ENCODE data around the gene TMEM123. TPM values are rescaled to one million over a fixed set of nuclear protein-coding genes. Genes with fewer than 3 reads are reported as not detected.

The TMEM123 gene
- total and polyA plus RNA-seq, 2 of the 8 experiments (the other 6 are each of a cell fraction or from before 2014, with no cell fraction given): 75.5 to 80.1 TPM

DNA sequence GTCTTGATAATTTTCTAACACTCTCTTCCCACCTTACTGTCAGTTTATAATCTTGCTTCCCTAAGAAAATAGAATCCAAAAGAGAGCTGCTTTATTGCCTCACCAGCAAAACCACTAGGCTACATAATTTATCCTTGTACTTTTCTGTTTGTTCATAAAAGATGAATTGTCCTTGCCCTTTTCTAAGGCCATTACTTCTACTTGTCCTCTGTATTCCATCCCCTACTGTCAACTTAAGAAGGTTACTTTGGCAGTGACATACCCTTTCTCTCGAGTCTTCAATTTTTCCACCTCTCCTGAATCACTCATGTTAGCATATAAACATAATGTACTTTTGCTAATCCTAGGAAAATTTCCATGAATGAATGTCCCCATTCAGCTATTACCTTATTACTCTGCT lies 87.6 kb downstream of the TMEM123 start:
- H4K20me1 ChIP-seq (replicated peaks in 1 of 2; ENCODE audit: control insufficient read depth in 1 of 2, insufficient read depth in 2 of 2, low read length in 2 of 2): peaks cover 0 to 2% of the 10 kb centered on the region in 2 experiments
- H3K36me3 ChIP-seq (ENCODE audit: control insufficient read depth in 2 of 4, insufficient read depth in 4 of 4, low read length in 3 of 4): peaks cover 0 to 39% (median 10%) of the 10 kb centered on the region in 4 experiments; a peak in 7 of 8 replicates

More for the DNA sequence above, 87.6 kb downstream of the TMEM123 start:
- no peak overlapping the region for H4K91ac ChIP-seq (replicated peaks; ENCODE audit: insufficient read length, low read length)
- no peak overlapping the region for H3K4ac ChIP-seq (replicated peaks; ENCODE audit: insufficient read length, low read depth, low read length)
- no peak for TF ChIP-seq TAF7 (optimal IDR thresholded peaks at IDR 0.05; ENCODE audit: borderline replicate concordance, low read depth, low read length)
- no peak for TF ChIP-seq RFX5 (IDR thresholded peaks at IDR 0.05; ENCODE audit: borderline replicate concordance, low read depth, low read length)
- TF ChIP-seq CTBP2 (IDR thresholded peaks at IDR 0.05; ENCODE audit: borderline replicate concordance, insufficient read depth, insufficient read length, low read length): no peak
- TF ChIP-seq GABPA (IDR thresholded peaks at IDR 0.05; ENCODE audit: borderline replicate concordance, insufficient read depth, low read length): no peak
- no peak for TF ChIP-seq SIN3A (conservative IDR thresholded peaks at IDR 0.05 in 1 of 2, IDR thresholded peaks at IDR 0.05 in 1 of 2; ENCODE audit: low read depth in 1 of 2, low read length in 2 of 2)
- no peak for TF ChIP-seq POU5F1 (IDR thresholded peaks at IDR 0.05; ENCODE audit: low read depth, low read length)
- no peak for TF ChIP-seq MAX (IDR thresholded peaks at IDR 0.05)
- TF ChIP-seq SP2 (IDR thresholded peaks at IDR 0.05; ENCODE audit: low read length): no peak
- no peak for TF ChIP-seq NRF1 (IDR thresholded peaks at IDR 0.05; ENCODE audit: low read depth, low read length)
- TF ChIP-seq TBP (IDR thresholded peaks at IDR 0.05; ENCODE audit: low read depth, low read length): no peak
- TF ChIP-seq SP1 (IDR thresholded peaks at IDR 0.05; ENCODE audit: low read depth, low read length): no peak
- no peak for TF ChIP-seq GTF2F1 (IDR thresholded peaks at IDR 0.05; ENCODE audit: borderline replicate concordance, low read depth, low read length)
- TF ChIP-seq BRCA1 (IDR thresholded peaks at IDR 0.05; ENCODE audit: low read depth, low read length): no peak
- TF ChIP-seq SIX5 (IDR thresholded peaks at IDR 0.05; ENCODE audit: low read depth, low read length): no peak
- no peak for TF ChIP-seq KDM1A (IDR thresholded peaks at IDR 0.05; ENCODE audit: borderline replicate concordance, low read length)
- no peak overlapping the region for H3K4me3 ChIP-seq (ENCODE audit: extremely low read depth in 1 of 4, insufficient read depth in 2 of 4, low read depth in 3 of 4, low read length in 4 of 4)
- no peaks in the 10 kb centered on the region for H3K79me2 ChIP-seq (ENCODE audit: control insufficient read depth in 1 of 2, insufficient read depth in 2 of 2, low read length in 2 of 2)
- no peak overlapping the region for H3K23ac ChIP-seq (ENCODE audit: insufficient read length)
- no peak overlapping the region for H2AFZ ChIP-seq (ENCODE audit: low read length)
- H3K18ac ChIP-seq (ENCODE audit: extremely low read depth, low read length): no peak overlapping the region
- DNase-seq (ENCODE audit: low read depth in 1 of 2, low spot score in 2 of 2): no peak
- H3K9ac ChIP-seq (replicated peaks in 1 of 4; ENCODE audit: extremely low read depth in 1 of 4, low read depth in 3 of 4, low read length in 3 of 4): no peak overlapping the region
- H3K27ac ChIP-seq (ENCODE audit: low read depth, low read length): no peak overlapping the region
- no peak overlapping the region for H4K8ac ChIP-seq (ENCODE audit: extremely low read depth, insufficient read depth, low read length)
- no peak overlapping the region for H3K14ac ChIP-seq (ENCODE audit: insufficient read length)
- H3K79me1 ChIP-seq (ENCODE audit: low read depth, low read length): 0 out of 2 replicates have a peak, but pooled peaks cover 5% of the 10 kb centered on the region
- H2BK5ac ChIP-seq (ENCODE audit: low read depth, low read length): no peak overlapping the region
- H2BK15ac ChIP-seq (ENCODE audit: low read length): no peak overlapping the region
- ChIA-PET POLR2A (ENCODE audit: partially characterized antibody) (interaction anchor here (2.2 kb wide), 1 partner anchor 10 kb away, joined by 9 read pairs; no protein-coding TSS in a partner anchor), CTCF (ENCODE audit: partially characterized antibody) (interaction anchor here (0.6 to 1.5 kb wide), 3 partner anchors 23 to 250 kb away, joined by 3 read pairs; no protein-coding TSS in a partner anchor)
- FAIRE-seq: no peak
- no peaks in the 10 kb centered on the region for H3K27me3 ChIP-seq (replicated peaks in 1 of 4; ENCODE audit: control insufficient read depth in 3 of 4, extremely low read depth in 1 of 4, insufficient read depth in 3 of 4, low read length in 3 of 4)
- H2BK20ac ChIP-seq (ENCODE audit: low read length): no peak overlapping the region
- no peaks in the 10 kb centered on the region for H3K9me3 ChIP-seq (ENCODE audit: insufficient read depth in 2 of 2, low read depth in 1 of 2, low read length in 1 of 2)
- no peak overlapping the region for H3K56ac ChIP-seq (replicated peaks; ENCODE audit: insufficient read length, low read depth, low read length)
- no peak overlapping the region for H2BK12ac ChIP-seq (ENCODE audit: low read depth, low read length)
- no peak overlapping the region for H3K4me2 ChIP-seq (ENCODE audit: insufficient read depth in 1 of 2, low read depth in 2 of 2, low read length in 2 of 2)
- WGBS, 2 experiments (ENCODE audit: extremely low coverage in 1 of 2, insufficient coverage in 1 of 2, insufficient read length in 1 of 2, insufficient replicate concordance in 2 of 2, low coverage in 1 of 2, low lambda C conversion rate in 2 of 2, missing lambda C conversion rate in 1 of 2): 95% methylated on average over 1 of the region's 1 CpG; no CpG with 5 or more reads in 1 of the 2 experiments
- no peaks in the 10 kb centered on the region for H3K23me2 ChIP-seq (ENCODE audit: low read depth, low read length)
- no peak overlapping the region for H4K5ac ChIP-seq (ENCODE audit: insufficient read length, low read depth, low read length)
- H3K4me1 ChIP-seq (replicated peaks in 1 of 4; ENCODE audit: control insufficient read depth in 3 of 4, insufficient read depth in 4 of 4, low read length in 3 of 4): no peaks in the 10 kb centered on the region
- no peak overlapping the region for H2BK120ac ChIP-seq (replicated peaks; ENCODE audit: low read depth, low read length)
- no peak overlapping the region for H2AK5ac ChIP-seq (ENCODE audit: low read depth, low read length)
